ENCODE results near the gene ABAT.

DNA sequence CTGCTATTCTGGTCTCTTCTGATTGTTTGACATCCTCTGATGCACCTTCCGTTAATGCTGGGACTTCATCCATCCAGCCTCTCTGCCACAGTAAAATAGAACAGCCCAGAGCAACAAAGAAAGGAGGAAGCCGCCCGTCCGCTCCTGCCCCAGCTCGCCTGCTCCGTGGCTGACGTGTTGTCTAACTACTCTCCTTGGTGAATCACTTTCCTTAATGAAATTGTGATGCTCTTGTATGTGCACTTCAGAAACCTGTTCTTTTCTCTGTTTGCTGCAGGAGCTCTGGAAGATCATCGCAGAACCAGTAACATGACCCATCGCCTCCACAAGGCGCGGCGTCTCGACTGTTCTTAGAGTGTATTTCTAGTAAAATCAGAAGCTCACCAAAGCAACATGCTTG, 28.6 kb upstream of the ABAT start:
- TF ChIP-seq, protein P1, sequence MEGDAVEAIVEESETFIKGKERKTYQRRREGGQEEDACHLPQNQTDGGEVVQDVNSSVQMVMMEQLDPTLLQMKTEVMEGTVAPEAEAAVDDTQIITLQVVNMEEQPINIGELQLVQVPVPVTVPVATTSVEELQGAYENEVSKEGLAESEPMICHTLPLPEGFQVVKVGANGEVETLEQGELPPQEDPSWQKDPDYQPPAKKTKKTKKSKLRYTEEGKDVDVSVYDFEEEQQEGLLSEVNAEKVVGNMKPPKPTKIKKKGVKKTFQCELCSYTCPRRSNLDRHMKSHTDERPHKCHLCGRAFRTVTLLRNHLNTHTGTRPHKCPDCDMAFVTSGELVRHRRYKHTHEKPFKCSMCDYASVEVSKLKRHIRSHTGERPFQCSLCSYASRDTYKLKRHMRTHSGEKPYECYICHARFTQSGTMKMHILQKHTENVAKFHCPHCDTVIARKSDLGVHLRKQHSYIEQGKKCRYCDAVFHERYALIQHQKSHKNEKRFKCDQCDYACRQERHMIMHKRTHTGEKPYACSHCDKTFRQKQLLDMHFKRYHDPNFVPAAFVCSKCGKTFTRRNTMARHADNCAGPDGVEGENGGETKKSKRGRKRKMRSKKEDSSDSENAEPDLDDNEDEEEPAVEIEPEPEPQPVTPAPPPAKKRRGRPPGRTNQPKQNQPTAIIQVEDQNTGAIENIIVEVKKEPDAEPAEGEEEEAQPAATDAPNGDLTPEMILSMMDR (IDR thresholded peaks at IDR 0.05): no peak
- no peak for TF ChIP-seq POLR2A (IDR thresholded peaks at IDR 0.05)

Data from right lobe of liver (tissue), 4 donors.